ENCODE results near the gene DRAP1. TPM values are rescaled to one million over a fixed set of nuclear protein-coding genes. Genes with fewer than 3 reads are reported as not detected.
A peak's percentile ranks its signal among the peaks of the same experiment; 100 is the strongest.

DRAP1 gene
- total RNA-seq, 1 donor from 2014 or later, result 66.1 TPM

GRCh38 chr11:65872586-65873317, 46.5 kb upstream of the DRAP1 start, which contains the start of gene EFEMP2:
Gene EFEMP2, minus strand, starts transcription at chr11:65872800. Its CDS starts 446 bp downstream, at chr11:65872354.
- H3K4me3 Mint-ChIP-seq, result peak within 1 kb of the TSS; percentile 94

DNA sequence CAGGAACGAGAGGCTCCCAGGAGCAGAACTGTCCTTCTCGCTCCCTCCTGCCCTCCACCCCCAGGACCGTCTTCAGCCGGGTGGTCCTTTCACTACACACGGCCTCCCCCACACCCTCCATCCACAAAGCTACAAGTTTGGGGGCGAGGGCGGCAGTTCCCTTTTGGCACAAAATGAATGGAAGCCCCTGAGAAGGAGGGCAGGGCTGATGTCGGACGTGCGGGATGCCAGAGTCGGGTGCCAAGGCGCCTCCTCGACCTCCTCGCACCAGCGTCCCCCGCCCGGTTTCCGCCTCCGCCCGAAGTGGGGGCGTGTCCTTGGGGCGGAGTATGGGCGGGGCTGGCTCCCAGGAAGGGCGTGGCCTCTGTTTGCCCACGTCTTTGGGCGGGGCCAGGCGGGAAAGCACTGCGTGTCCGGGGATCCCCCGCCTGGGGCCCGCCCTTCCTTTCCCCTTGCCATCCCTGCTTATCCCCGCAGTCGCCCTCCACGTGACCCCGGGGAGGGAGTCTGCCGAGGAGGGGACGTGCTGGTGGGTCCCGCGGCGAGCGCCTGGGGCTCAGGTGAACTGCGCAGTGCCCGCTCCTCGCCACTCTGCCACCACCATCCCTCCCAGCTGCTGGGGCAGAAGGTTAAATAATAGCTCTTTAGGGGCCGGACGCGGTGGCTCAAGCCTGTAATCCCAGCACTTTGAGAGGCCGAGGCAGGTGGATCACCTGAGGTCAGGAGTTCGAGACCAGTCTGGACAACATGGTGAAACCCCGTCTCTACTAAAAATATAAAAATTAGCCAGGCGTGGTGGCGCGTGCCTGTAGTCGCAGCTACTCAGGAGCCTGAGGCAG, 45.7 kb upstream of the DRAP1 start:
- peaks cover 4% of the 10 kb centered on the region for H3K4me1 Mint-ChIP-seq (ENCODE audit: unreplicated experiment)
- H3K9me3 Mint-ChIP-seq, result no peaks in the 10 kb centered on the region
- H3K27ac Mint-ChIP-seq, result peak overlapping the region; percentile 88
- peak; percentile 96 for DNase-seq (ENCODE audit: extremely low spot score, unreplicated experiment)
- H3K36me3 Mint-ChIP-seq, result no peaks in the 10 kb centered on the region
- TF ChIP-seq, protein P1, sequence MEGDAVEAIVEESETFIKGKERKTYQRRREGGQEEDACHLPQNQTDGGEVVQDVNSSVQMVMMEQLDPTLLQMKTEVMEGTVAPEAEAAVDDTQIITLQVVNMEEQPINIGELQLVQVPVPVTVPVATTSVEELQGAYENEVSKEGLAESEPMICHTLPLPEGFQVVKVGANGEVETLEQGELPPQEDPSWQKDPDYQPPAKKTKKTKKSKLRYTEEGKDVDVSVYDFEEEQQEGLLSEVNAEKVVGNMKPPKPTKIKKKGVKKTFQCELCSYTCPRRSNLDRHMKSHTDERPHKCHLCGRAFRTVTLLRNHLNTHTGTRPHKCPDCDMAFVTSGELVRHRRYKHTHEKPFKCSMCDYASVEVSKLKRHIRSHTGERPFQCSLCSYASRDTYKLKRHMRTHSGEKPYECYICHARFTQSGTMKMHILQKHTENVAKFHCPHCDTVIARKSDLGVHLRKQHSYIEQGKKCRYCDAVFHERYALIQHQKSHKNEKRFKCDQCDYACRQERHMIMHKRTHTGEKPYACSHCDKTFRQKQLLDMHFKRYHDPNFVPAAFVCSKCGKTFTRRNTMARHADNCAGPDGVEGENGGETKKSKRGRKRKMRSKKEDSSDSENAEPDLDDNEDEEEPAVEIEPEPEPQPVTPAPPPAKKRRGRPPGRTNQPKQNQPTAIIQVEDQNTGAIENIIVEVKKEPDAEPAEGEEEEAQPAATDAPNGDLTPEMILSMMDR (conservative IDR thresholded peaks at IDR 0.05), result no peak
- H3K4me3 Mint-ChIP-seq, result peak overlapping the region; percentile 94
- peaks cover 5% of the 10 kb centered on the region for H3K27me3 Mint-ChIP-seq

More at GRCh38 chr11:65872586-65873317, 46.5 kb upstream of the DRAP1 start, which contains the start of gene EFEMP2:
- Mint-ChIP-seq H3K36me3 (no peaks in the 10 kb centered on the region), H3K27me3 (peaks cover 5% of the 10 kb centered on the region), H3K27ac (peak within 1 kb of the TSS; percentile 88), H3K9me3 (no peaks in the 10 kb centered on the region), H3K4me1 (ENCODE audit: unreplicated experiment) (peaks cover 5% of the 10 kb centered on the region)
- TF ChIP-seq, protein P1 (conservative IDR thresholded peaks at IDR 0.05), result no peak
- DNase-seq (ENCODE audit: extremely low spot score, unreplicated experiment), result no peak

DNA sequence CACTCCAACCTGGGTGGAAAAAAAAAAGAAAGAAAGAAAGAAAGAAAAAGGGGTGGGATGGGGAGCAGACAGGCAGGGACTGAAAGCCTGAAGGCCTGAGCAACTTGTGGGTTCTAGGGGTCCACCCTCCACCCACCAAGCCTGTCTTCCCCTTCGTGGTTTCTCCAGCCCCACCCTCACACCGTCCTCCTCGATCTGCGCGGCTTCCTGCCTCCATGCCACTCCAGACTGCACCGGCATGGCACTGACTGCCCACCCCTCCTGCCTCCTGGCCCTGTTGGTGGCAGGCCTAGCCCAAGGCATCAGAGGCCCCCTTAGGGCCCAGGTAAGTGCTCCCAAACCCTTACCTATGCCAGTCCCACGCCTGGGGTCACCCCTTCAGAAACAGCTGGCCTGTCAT, 39.6 kb upstream of the DRAP1 start, which contains the start of gene CTSW:
Gene CTSW (plus strand): TSS at position 221 of the 400 bp plus-strand sequence. CDS start 18 bp downstream, at position 239.
- no peak within 1 kb of the TSS for H3K4me3 Mint-ChIP-seq
- H3K9me3 Mint-ChIP-seq, result no peaks in the 10 kb centered on the region
- H3K27me3 Mint-ChIP-seq, result no peaks in the 10 kb centered on the region
- peaks cover 3% of the 10 kb centered on the region for H3K4me1 Mint-ChIP-seq (ENCODE audit: unreplicated experiment)
- peaks cover 3% of the 10 kb centered on the region for H3K36me3 Mint-ChIP-seq
- DNase-seq (ENCODE audit: extremely low spot score, unreplicated experiment), result no peak
- TF ChIP-seq, protein P1 (conservative IDR thresholded peaks at IDR 0.05), result no peak
- no peak within 1 kb of the TSS for H3K27ac Mint-ChIP-seq

- DNase-seq (ENCODE audit: extremely low spot score, unreplicated experiment), result no peak
- peaks cover 5% of the 10 kb centered on the region for H3K4me1 Mint-ChIP-seq (ENCODE audit: unreplicated experiment)
- peaks cover 5% of the 10 kb centered on the region for H3K36me3 Mint-ChIP-seq
- H3K27me3 Mint-ChIP-seq, result no peaks in the 10 kb centered on the region
- TF ChIP-seq, protein P1 (conservative IDR thresholded peaks at IDR 0.05), result no peak
- H3K4me3 Mint-ChIP-seq, result no peak overlapping the region
- no peak overlapping the region for H3K27ac Mint-ChIP-seq
- no peaks in the 10 kb centered on the region for H3K9me3 Mint-ChIP-seq
Observed at GRCh38 chr11:65880027-65880426, 39.2 kb upstream of the DRAP1 start.

DNA sequence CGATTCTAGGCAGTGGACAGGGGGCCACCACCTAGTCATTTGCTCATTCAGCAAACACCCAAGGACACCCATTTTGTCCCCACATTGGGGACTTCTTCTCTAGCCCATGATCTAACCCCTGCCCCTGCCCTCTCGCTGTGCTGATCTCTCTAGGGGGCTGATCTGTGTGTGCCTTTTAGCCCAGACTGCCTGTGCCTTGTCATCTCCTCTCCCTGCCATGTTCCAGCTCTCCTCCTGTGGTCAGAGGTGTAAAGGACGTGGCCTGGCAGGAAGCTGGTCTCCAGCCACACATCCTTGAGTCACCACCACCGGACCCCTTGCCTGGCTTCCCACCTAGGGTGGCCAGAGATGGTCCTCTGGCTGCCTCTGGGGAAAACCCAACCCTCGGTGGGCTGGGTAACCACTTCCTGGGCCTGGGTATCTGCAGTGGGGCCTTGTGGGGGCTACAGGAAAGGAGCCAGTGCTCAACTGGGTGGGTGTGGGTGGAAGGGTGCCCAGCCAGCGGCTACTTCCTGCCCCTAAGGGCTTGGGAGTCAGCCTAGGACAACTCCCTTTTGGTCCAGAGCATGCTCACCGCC, 38.3 kb upstream of the DRAP1 start:
- Mint-ChIP-seq H3K27me3 (no peaks in the 10 kb centered on the region), H3K4me1 (ENCODE audit: unreplicated experiment) (peaks cover 5% of the 10 kb centered on the region), H3K9me3 (no peaks in the 10 kb centered on the region), H3K27ac (no peak overlapping the region), H3K36me3 (peaks cover 5% of the 10 kb centered on the region), H3K4me3 (no peak overlapping the region)
- TF ChIP-seq, protein P1 (conservative IDR thresholded peaks at IDR 0.05), result no peak
- DNase-seq (ENCODE audit: extremely low spot score, unreplicated experiment), result no peak

Data from type B pancreatic cell (in vitro differentiated cells).